Measurements from ENCODE around the gene ATP5MC2. TPM values are rescaled to one million over a fixed set of nuclear protein-coding genes. Genes with fewer than 3 reads are reported as not detected.
"Not testable (repeated sequence)": the region's sequence is repeated elsewhere in the genome, so short reads cannot be mapped to it uniquely, and the experiment has no call there.

Gene ATP5MC2
- total RNA-seq = 148 TPM

- intact Hi-C loops (cut with DNase I) = loop anchor here (10.0 kb wide), 1 partner anchor 131 kb away; no protein-coding TSS in a partner anchor
- peak; percentile 97 for ATAC-seq
- peak; percentile 98 for DNase-seq (ENCODE audit: low spot score)
Measured at GRCh38 chr12:53675701-53676607, at the start of gene ATP5MC2. Gene ATP5MC2 (minus strand): TSS chr12:53676083. CDS start chr12:53672614, 3,469 bp downstream.

GRCh38 chr12:53722450-53723041, 46.7 kb upstream of the ATP5MC2 start:
- ATAC-seq (no peak), DNase-seq (ENCODE audit: low spot score) (no peak)
- intact Hi-C loops (cut with DNase I) = no loop called here

- intact Hi-C loops (cut with DNase I) = no loop called here
- ATAC-seq (no peak), DNase-seq (ENCODE audit: low spot score) (no peak)
Measured at GRCh38 chr12:53720946-53721345, 45.1 kb upstream of the ATP5MC2 start.

GRCh38 chr12:53719649-53720048, 43.8 kb upstream of the ATP5MC2 start:
- no peak for DNase-seq (ENCODE audit: low spot score)
- intact Hi-C loops (cut with DNase I) = no loop called here
- ATAC-seq = no peak

GRCh38 chr12:53718567-53718966, 42.7 kb upstream of the ATP5MC2 start:
- ATAC-seq; intact Hi-C loops (cut with DNase I); DNase-seq (ENCODE audit: low spot score): not testable (repeated sequence)

GRCh38 chr12:53717319-53717718, 41.4 kb upstream of the ATP5MC2 start:
- intact Hi-C loops (cut with DNase I) = no loop called here
- ATAC-seq (no peak), DNase-seq (ENCODE audit: low spot score) (no peak)

GRCh38 chr12:53714004-53714403, 38.1 kb upstream of the ATP5MC2 start:
- DNase-seq (ENCODE audit: low spot score) (no peak), ATAC-seq (no peak)
- intact Hi-C loops (cut with DNase I) = no loop called here

- ATAC-seq (no peak), DNase-seq (ENCODE audit: low spot score) (no peak)
- intact Hi-C loops (cut with DNase I) = no loop called here
Measured at GRCh38 chr12:53713516-53713915, 37.6 kb upstream of the ATP5MC2 start.

GRCh38 chr12:53712059-53712643, 36.3 kb upstream of the ATP5MC2 start:
- intact Hi-C loops (cut with DNase I) = no loop called here
- ATAC-seq (peak; percentile 3), DNase-seq (ENCODE audit: low spot score) (no peak)

GRCh38 chr12:53710091-53710490, 34.2 kb upstream of the ATP5MC2 start:
- no peak for ATAC-seq
- intact Hi-C loops (cut with DNase I) = no loop called here
- DNase-seq (ENCODE audit: low spot score) = no peak

GRCh38 chr12:53709671-53710070, 33.8 kb upstream of the ATP5MC2 start:
- ATAC-seq (peak; percentile 24), DNase-seq (ENCODE audit: low spot score) (no peak)
- intact Hi-C loops (cut with DNase I) = no loop called here

- no peak for DNase-seq (ENCODE audit: low spot score)
- no peak for ATAC-seq
- intact Hi-C loops (cut with DNase I) = no loop called here
Measured at GRCh38 chr12:53706080-53706479, 30.2 kb upstream of the ATP5MC2 start.

- intact Hi-C loops (cut with DNase I) = loop anchor here (5.0 kb wide), 1 partner anchor 44 kb away; no protein-coding TSS in a partner anchor
Measured at GRCh38 chr12:53703756-53704155, 27.9 kb upstream of the ATP5MC2 start.

GRCh38 chr12:53701518-53702264, 25.8 kb upstream of the ATP5MC2 start:
- ATAC-seq (peak; percentile 96), DNase-seq (ENCODE audit: low spot score) (peak; percentile 90)
- intact Hi-C loops (cut with DNase I) = loop anchor here (5.0 kb wide), 1 partner anchor 46 kb away; no protein-coding TSS in a partner anchor

More at GRCh38 chr12:53703756-53704155, 27.9 kb upstream of the ATP5MC2 start:
- ATAC-seq (no peak), DNase-seq (ENCODE audit: low spot score) (no peak)

GRCh38 chr12:53700567-53700966, 24.7 kb upstream of the ATP5MC2 start:
- ATAC-seq (no peak), DNase-seq (ENCODE audit: low spot score) (no peak)
- intact Hi-C loops (cut with DNase I) = loop anchor here (5.0 kb wide), 1 partner anchor 47 kb away; no protein-coding TSS in a partner anchor

- DNase-seq (ENCODE audit: low spot score) (no peak), ATAC-seq (no peak)
- intact Hi-C loops (cut with DNase I) = loop anchor here (5.0 kb wide), 1 partner anchor 48 kb away; no protein-coding TSS in a partner anchor
Measured at GRCh38 chr12:53699678-53700025, 23.8 kb upstream of the ATP5MC2 start.

GRCh38 chr12:53698948-53699677, 23.2 kb upstream of the ATP5MC2 start:
- ATAC-seq (no peak), DNase-seq (ENCODE audit: low spot score) (no peak)
- intact Hi-C loops (cut with DNase I) = no loop called here

- ATAC-seq = no peak
- DNase-seq (ENCODE audit: low spot score) = no peak
- intact Hi-C loops (cut with DNase I) = no loop called here
Measured at GRCh38 chr12:53696655-53697331, 20.9 kb upstream of the ATP5MC2 start.
